Measurements from ENCODE around the gene PTCRA. TPM values are rescaled to one million over a fixed set of nuclear protein-coding genes. Genes with fewer than 3 reads are reported as not detected.

PTCRA gene
- total RNA-seq, 1 donor = not detected

DNA sequence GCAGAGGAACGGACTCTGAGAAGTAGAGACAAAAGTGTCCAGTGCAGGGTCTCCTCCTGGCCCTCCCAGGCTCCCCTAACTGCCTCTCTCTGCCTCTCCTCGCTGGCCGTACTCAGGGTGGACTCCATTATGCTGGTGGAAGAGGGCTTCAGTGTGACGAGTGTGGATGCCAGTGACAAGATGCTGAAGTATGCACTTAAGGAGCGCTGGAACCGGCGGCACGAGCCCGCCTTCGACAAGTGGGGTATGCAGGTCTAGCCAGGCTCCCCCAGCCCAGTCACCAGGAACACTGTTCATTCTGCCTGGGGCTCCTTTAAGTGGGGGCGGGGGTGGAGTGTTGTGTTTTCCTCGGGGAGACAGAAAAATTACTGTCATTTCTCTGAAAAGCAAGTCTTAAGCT, 46.2 kb downstream of the PTCRA start:
- H3K4me3 ChIP-seq (ENCODE audit: insufficient read depth, low read length) = no peak overlapping the region
- H3K36me3 ChIP-seq (ENCODE audit: insufficient read depth, low read length) = peaks cover 25% of the 10 kb centered on the region
- no peak overlapping the region for H3K4me2 ChIP-seq (ENCODE audit: insufficient read depth, low read length)
- no peak overlapping the region for H2AFZ ChIP-seq (ENCODE audit: low read length)
- H3K4me1 ChIP-seq (ENCODE audit: insufficient read depth, low read length) = peaks cover 11% of the 10 kb centered on the region
- H3K79me2 ChIP-seq (ENCODE audit: insufficient read depth, low read length) = no peaks in the 10 kb centered on the region
- no peaks in the 10 kb centered on the region for H4K20me1 ChIP-seq (ENCODE audit: insufficient read depth, low read length)
- no peak for DNase-seq (ENCODE audit: insufficient read length, low spot score, missing footprints)
- TF ChIP-seq, protein P1, sequence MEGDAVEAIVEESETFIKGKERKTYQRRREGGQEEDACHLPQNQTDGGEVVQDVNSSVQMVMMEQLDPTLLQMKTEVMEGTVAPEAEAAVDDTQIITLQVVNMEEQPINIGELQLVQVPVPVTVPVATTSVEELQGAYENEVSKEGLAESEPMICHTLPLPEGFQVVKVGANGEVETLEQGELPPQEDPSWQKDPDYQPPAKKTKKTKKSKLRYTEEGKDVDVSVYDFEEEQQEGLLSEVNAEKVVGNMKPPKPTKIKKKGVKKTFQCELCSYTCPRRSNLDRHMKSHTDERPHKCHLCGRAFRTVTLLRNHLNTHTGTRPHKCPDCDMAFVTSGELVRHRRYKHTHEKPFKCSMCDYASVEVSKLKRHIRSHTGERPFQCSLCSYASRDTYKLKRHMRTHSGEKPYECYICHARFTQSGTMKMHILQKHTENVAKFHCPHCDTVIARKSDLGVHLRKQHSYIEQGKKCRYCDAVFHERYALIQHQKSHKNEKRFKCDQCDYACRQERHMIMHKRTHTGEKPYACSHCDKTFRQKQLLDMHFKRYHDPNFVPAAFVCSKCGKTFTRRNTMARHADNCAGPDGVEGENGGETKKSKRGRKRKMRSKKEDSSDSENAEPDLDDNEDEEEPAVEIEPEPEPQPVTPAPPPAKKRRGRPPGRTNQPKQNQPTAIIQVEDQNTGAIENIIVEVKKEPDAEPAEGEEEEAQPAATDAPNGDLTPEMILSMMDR (IDR thresholded peaks at IDR 0.05; ENCODE audit: extremely low read depth, low read depth, low read length) = no peak
- H3K9me3 ChIP-seq (ENCODE audit: low read depth, low read length) = no peaks in the 10 kb centered on the region
- no peak overlapping the region for H3K27ac ChIP-seq (ENCODE audit: low read depth, low read length)
- no peaks in the 10 kb centered on the region for H3K27me3 ChIP-seq (ENCODE audit: insufficient read depth, low read length)

DNA sequence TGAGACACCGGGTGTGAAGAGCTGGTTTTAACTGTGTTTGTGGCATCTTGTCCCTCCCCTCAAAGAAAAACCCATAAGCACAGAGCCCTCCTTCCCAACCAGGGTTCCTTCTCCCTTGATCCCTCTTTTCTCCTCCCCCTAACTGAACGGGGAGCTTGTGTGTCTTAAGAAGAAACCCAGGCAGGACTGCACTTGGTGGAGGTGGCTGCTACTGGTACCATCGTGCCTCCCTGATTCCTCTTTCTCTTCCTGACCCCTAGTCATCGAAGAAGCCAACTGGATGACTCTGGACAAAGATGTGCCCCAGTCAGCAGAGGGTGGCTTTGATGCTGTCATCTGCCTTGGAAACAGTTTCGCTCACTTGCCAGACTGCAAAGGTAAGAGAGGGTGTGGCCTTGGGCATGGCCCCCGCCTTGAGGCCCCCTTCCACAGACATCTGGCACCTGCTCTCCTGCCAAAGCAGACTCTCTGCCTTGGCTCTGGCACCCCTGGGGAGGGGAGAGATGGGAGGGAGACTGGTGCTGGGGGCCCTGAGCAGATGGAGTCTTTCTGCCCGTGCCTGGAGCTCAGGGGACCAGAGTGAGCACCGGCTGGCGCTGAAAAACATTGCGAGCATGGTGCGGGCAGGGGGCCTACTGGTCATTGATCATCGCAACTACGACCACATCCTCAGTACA, 46.8 kb downstream of the PTCRA start:
- peaks cover 25% of the 10 kb centered on the region for H3K36me3 ChIP-seq (ENCODE audit: insufficient read depth, low read length)
- H3K27ac ChIP-seq (ENCODE audit: low read depth, low read length) = no peak overlapping the region
- TF ChIP-seq, protein P1 (IDR thresholded peaks at IDR 0.05; ENCODE audit: extremely low read depth, low read depth, low read length) = no peak
- H2AFZ ChIP-seq (ENCODE audit: low read length) = no peak overlapping the region
- no peaks in the 10 kb centered on the region for H4K20me1 ChIP-seq (ENCODE audit: insufficient read depth, low read length)
- H3K4me3 ChIP-seq (ENCODE audit: insufficient read depth, low read length) = no peak overlapping the region
- no peaks in the 10 kb centered on the region for H3K27me3 ChIP-seq (ENCODE audit: insufficient read depth, low read length)
- H3K9me3 ChIP-seq (ENCODE audit: low read depth, low read length) = no peaks in the 10 kb centered on the region
- H3K4me2 ChIP-seq (ENCODE audit: insufficient read depth, low read length) = no peak overlapping the region
- H3K79me2 ChIP-seq (ENCODE audit: insufficient read depth, low read length) = no peaks in the 10 kb centered on the region
- H3K4me1 ChIP-seq (ENCODE audit: insufficient read depth, low read length) = peaks cover 11% of the 10 kb centered on the region
- no peak for DNase-seq (ENCODE audit: insufficient read length, low spot score, missing footprints)

DNA sequence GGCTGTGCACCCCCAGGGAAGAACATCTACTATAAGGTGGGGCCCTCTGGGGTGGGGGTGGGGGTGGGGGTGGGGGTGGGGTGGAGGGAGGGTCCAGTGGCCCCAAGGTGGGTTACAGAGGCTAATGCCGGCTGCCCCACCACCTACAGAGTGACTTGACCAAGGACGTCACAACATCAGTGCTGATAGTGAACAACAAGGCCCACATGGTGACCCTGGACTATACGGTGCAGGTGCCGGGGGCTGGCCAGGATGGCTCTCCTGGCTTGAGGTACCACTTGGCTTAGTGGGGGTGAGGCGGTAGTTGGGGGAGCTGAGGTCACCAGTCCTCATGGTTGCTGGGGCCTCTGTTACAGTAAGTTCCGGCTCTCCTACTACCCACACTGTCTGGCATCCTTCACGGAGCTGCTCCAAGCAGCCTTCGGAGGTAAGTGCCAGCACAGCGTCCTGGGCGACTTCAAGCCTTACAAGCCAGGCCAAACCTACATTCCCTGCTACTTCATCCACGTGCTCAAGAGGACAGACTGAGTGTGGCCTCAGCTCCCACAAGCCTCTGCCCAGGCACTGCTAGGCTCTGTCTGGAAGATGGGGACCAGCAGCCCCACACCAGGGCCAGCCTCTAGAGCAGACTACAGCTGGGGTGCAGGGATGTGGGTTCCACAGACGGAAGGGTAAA, 47.5 kb downstream of the PTCRA start:
- no peak overlapping the region for H3K4me3 ChIP-seq (ENCODE audit: insufficient read depth, low read length)
- no peaks in the 10 kb centered on the region for H3K9me3 ChIP-seq (ENCODE audit: low read depth, low read length)
- TF ChIP-seq, protein P1 (IDR thresholded peaks at IDR 0.05; ENCODE audit: extremely low read depth, low read depth, low read length) = no peak
- H3K27me3 ChIP-seq (ENCODE audit: insufficient read depth, low read length) = no peaks in the 10 kb centered on the region
- H2AFZ ChIP-seq (ENCODE audit: low read length) = no peak overlapping the region
- peaks cover 11% of the 10 kb centered on the region for H3K4me1 ChIP-seq (ENCODE audit: insufficient read depth, low read length)
- H3K4me2 ChIP-seq (ENCODE audit: insufficient read depth, low read length) = no peak overlapping the region
- no peaks in the 10 kb centered on the region for H4K20me1 ChIP-seq (ENCODE audit: insufficient read depth, low read length)
- H3K27ac ChIP-seq (ENCODE audit: low read depth, low read length) = no peak overlapping the region
- H3K36me3 ChIP-seq (ENCODE audit: insufficient read depth, low read length) = peaks cover 30% of the 10 kb centered on the region
- DNase-seq (ENCODE audit: insufficient read length, low spot score, missing footprints) = no peak
- H3K79me2 ChIP-seq (ENCODE audit: insufficient read depth, low read length) = no peaks in the 10 kb centered on the region

DNA sequence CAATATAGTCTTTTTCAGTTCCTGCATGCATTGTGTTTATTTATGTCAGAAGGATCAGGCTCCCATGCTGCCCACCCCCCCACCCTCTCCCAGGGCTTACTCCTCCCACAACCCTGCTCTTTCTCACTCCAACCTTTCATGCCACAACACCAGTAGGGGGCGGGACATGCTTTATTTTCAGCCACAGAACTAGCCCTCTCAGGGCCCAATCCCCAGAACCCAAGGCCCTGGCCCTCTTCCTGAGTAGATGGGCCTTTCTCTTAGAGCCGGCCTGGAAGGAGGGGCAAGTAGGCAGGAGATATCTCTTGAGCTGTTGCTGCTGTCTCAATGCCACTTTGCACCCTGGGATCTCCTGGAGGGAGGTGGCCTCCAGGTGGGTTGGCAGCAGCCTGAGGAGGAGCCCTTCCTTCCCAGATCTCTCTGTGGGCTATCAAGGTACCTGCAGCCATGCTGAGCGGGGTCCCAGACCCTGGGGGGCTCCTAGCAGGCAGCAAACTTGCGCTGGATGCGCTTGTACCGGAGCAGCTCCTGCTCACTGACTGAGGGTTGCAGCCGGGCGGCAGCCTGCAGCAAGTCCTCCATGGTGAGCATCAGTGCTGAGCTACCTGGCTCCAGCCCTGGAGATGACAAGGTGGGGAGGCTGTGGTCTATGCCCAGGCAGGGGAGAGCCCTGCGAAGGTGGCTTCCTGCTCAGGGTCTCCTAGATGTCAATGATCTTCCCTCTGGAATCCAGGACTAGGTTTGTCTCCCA, 48.2 kb downstream of the PTCRA start:
- H3K36me3 ChIP-seq (ENCODE audit: insufficient read depth, low read length) = peaks cover 37% of the 10 kb centered on the region

More for the DNA sequence above, 48.2 kb downstream of the PTCRA start:
- no peaks in the 10 kb centered on the region for H4K20me1 ChIP-seq (ENCODE audit: insufficient read depth, low read length)
- H3K4me2 ChIP-seq (ENCODE audit: insufficient read depth, low read length) = no peak overlapping the region
- no peaks in the 10 kb centered on the region for H3K9me3 ChIP-seq (ENCODE audit: low read depth, low read length)
- H3K79me2 ChIP-seq (ENCODE audit: insufficient read depth, low read length) = no peaks in the 10 kb centered on the region
- peaks cover 11% of the 10 kb centered on the region for H3K4me1 ChIP-seq (ENCODE audit: insufficient read depth, low read length)
- H3K27ac ChIP-seq (ENCODE audit: low read depth, low read length) = no peak overlapping the region
- no peak overlapping the region for H3K4me3 ChIP-seq (ENCODE audit: insufficient read depth, low read length)
- DNase-seq (ENCODE audit: insufficient read length, low spot score, missing footprints) = peak; percentile 91
- TF ChIP-seq, protein P1 (IDR thresholded peaks at IDR 0.05; ENCODE audit: extremely low read depth, low read depth, low read length) = peak; percentile 19
- H3K27me3 ChIP-seq (ENCODE audit: insufficient read depth, low read length) = no peaks in the 10 kb centered on the region
- no peak overlapping the region for H2AFZ ChIP-seq (ENCODE audit: low read length)

Measured in osteoblast (primary cell).